GM21381 (cell line): ENCODE measurements around the gene RRM2.

Experiments used
- ATAC-seq: cut with Tn5 transposase; IDR thresholded peaks from one replicate; pipeline ENCODE4 v1.9.1; 2021; ENCODE audit warnings: mild to moderate bottlenecking, moderate library complexity; ENCODE audit not compliant: unreplicated experiment

RRM2 gene

GRCh38 chr2:10149635-10150034 is 27.1 kb downstream of the RRM2 start:
- ATAC-seq, result no peak

GRCh38 chr2:10150436-10150835 is 27.9 kb downstream of the RRM2 start:
- no peak for ATAC-seq

- ATAC-seq, result no peak
These were observed 28.9 kb downstream of the RRM2 start for GRCh38 chr2:10151462-10151861.

GRCh38 chr2:10157293-10157692 is 34.8 kb downstream of the RRM2 start:
- no peak for ATAC-seq

- no peak for ATAC-seq
These were observed 36.1 kb downstream of the RRM2 start for GRCh38 chr2:10158681-10159080.

GRCh38 chr2:10159086-10159485 is 36.5 kb downstream of the RRM2 start:
- no peak for ATAC-seq

- ATAC-seq, result no peak
These were observed 37.1 kb downstream of the RRM2 start for GRCh38 chr2:10159581-10160131.

- no peak for ATAC-seq
These were observed 37.8 kb downstream of the RRM2 start for GRCh38 chr2:10160203-10160955.

- no peak for ATAC-seq
These were observed 38.8 kb downstream of the RRM2 start for GRCh38 chr2:10161206-10161931.

- ATAC-seq, result no peak
These were observed 39.5 kb downstream of the RRM2 start for GRCh38 chr2:10161961-10162441.

- no peak for ATAC-seq
These were observed 40.3 kb downstream of the RRM2 start for GRCh38 chr2:10162586-10163497.

- ATAC-seq, result no peak
These were observed 41.3 kb downstream of the RRM2 start for GRCh38 chr2:10163498-10164486.

GRCh38 chr2:10164601-10165000 is 42.1 kb downstream of the RRM2 start:
- no peak for ATAC-seq

- ATAC-seq, result no peak
These were observed 42.7 kb downstream of the RRM2 start for GRCh38 chr2:10165282-10165681.

GRCh38 chr2:10165861-10166675 is 43.5 kb downstream of the RRM2 start:
- no peak for ATAC-seq

- no peak for ATAC-seq
These were observed 44.2 kb downstream of the RRM2 start for GRCh38 chr2:10166676-10167292.

GRCh38 chr2:10167316-10167715 is 44.8 kb downstream of the RRM2 start:
- ATAC-seq, result no peak

- no peak for ATAC-seq
These were observed 45.7 kb downstream of the RRM2 start for GRCh38 chr2:10168221-10168620.
